ACC112 (cell line): ENCODE measurements around the gene TGFBRAP1.

Source experiments
- H2AFZ ChIP-seq: fragments of 200-600 bp; sonication (generic); one replicate; pipeline ENCODE4 v1.6.0; 2017; ENCODE audit warnings: antibody characterized with exemption, low read length; ENCODE audit not compliant: unreplicated experiment
- H3K27ac ChIP-seq: fragments of 200-600 bp; sonication (generic); 2 replicates; pipeline ENCODE4 v1.5.1; 2014; ENCODE audit warnings: low read depth, mild to moderate bottlenecking, antibody characterized with exemption, low read length, moderate library complexity
- H3K27me3 ChIP-seq: fragments of 200-600 bp; sonication (generic); 2 replicates; pipeline ENCODE4 v1.6.1; 2014; ENCODE audit warnings: mild to moderate bottlenecking, antibody characterized with exemption, low read length, moderate library complexity, mixed read lengths; ENCODE audit not compliant: insufficient read depth
- H3K36me3 ChIP-seq: fragments of 200-600 bp; sonication (generic); 2 replicates; pipeline ENCODE4 v1.6.1; 2016; ENCODE audit warnings: mild to moderate bottlenecking, antibody characterized with exemption, low read length, moderate library complexity, mixed read lengths; ENCODE audit not compliant: insufficient read depth
- H3K4me1 ChIP-seq: fragments of 200-600 bp; sonication (generic); one replicate; pipeline ENCODE4 v1.6.1; 2016; ENCODE audit warnings: low read length, mixed read lengths; ENCODE audit not compliant: insufficient read depth, unreplicated experiment, control insufficient read depth
- H3K4me3 ChIP-seq: fragments of 200-600 bp; sonication (generic); 2 replicates; pipeline ENCODE4 v1.5.1; 2014; ENCODE audit warnings: mild to moderate bottlenecking, low read depth, low read length
- H3K79me2 ChIP-seq: fragments of 200-600 bp; sonication (generic); one replicate; pipeline ENCODE4 v1.6.0; 2016; ENCODE audit warnings: low read length; ENCODE audit not compliant: control insufficient read depth, unreplicated experiment, insufficient read depth

The TGFBRAP1 gene

DNA sequence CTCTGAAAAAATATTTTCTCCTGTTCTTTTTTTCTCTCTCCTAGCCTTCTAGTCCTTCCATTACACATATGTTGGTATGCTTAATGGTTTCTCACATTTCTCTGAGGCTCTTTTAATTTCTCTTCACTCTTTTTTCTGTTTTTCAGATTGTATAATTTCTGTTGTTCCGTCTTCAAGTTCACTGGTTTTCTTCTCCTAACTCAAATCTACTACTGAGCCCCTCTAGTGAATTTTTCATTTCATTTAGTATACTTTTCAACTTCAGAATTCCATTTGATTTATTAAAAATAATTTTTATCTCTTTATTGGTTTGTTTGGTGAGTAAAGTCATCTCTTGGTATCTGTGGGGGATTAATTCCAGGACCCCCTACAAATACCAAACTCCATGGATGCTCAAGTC is 27.6 kb upstream of the TGFBRAP1 start:
- Histone ChIP-seq H3K36me3 (peaks cover 35% of the 10 kb centered on the region), H2AFZ (no peak overlapping the region), H3K79me2 (no peaks in the 10 kb centered on the region), H3K27me3 (no peaks in the 10 kb centered on the region), H3K27ac (no peak overlapping the region), H3K4me3 (no peak overlapping the region), H3K4me1 (no peaks in the 10 kb centered on the region)

- Histone ChIP-seq H3K4me3 (no peak overlapping the region), H3K79me2 (peaks cover 16% of the 10 kb centered on the region), H3K36me3 (peaks cover 43% of the 10 kb centered on the region), H2AFZ (no peak overlapping the region), H3K27me3 (no peaks in the 10 kb centered on the region), H3K4me1 (no peaks in the 10 kb centered on the region), H3K27ac (no peak overlapping the region)
Observed at GRCh38 chr2:105344704-105345345, 15.3 kb upstream of the TGFBRAP1 start.

DNA sequence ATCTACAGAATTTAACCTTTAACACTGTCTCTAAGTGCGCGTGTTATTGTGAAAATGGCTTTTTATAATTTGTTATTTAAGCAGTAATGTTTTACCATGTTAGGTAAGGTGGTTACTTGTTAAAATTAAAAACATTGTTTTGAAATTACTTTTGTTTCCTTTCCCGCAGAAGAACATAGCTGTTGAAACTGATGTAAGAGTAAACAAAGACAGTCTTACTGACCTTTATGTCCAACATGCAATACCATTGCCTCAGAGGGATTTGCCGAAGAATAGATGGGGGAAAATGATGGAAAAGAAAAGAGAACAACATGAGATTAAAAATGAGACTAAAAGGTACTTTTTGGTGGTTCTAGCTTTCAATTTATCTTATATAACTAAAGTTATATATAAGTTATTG is 9.9 kb upstream of the TGFBRAP1 start:
- peaks cover 13% of the 10 kb centered on the region for H3K4me1 ChIP-seq
- H3K27me3 ChIP-seq: no peaks in the 10 kb centered on the region
- peaks cover 25% of the 10 kb centered on the region; the same call in 1 of the 2 replicates for H3K36me3 ChIP-seq
- H3K79me2 ChIP-seq: peaks cover 48% of the 10 kb centered on the region
- peak overlapping the region; percentile 97 for H3K4me3 ChIP-seq
- H3K27ac ChIP-seq: no peak overlapping the region
- H2AFZ ChIP-seq: no peak overlapping the region

GRCh38 chr2:105338020-105338385 is 8.5 kb upstream of the TGFBRAP1 start:
- Histone ChIP-seq H3K27ac (peak overlapping the region; percentile 50; the same call in 1 of the 2 replicates), H3K4me1 (peaks cover 13% of the 10 kb centered on the region), H3K36me3 (peaks cover 19% of the 10 kb centered on the region; the same call in 1 of the 2 replicates), H3K27me3 (no peaks in the 10 kb centered on the region), H3K79me2 (peaks cover 48% of the 10 kb centered on the region), H2AFZ (peak overlapping the region; percentile 92), H3K4me3 (peak overlapping the region; percentile 97)

DNA sequence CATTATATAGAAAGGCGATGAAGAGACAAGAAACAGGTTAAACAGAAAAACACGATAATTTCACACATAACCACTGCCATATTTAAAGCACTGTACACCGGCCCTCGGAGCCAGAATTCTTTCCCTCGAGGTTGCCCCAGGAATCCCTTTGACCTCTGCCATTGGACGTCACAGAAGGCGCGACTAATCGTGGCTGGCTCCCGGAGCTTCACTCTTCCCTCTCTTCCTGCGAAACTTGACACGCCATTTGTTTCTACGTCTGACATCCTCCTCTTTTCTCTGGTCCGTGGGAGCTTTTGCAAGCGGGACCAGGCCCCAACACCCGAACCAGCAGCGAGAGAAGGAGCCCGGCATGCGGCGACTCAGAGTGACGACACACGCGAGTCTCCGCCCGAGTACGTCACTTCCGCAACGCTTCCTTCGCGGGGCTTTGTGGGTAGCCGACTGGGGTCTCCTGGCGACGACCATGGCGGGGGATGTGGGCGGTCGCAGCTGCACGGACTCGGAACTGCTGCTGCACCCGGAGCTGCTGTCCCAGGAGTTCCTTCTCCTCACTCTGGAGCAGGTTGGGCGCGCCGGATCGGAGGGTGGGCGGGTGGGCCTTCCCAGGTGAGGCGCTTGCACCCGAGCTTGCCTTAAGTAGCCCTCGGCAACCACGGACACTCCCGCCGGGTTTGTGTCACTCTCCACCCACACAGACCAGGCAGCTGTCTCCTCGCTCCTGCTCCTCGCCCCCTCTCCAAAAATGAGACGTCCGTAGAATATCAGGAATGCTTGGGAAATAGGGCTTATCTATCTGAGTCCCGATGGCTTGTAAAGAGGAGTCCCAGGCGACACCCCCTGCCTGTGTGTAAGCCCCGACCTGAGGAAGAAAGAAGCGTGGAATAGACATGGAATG is 7.8 kb upstream of the TGFBRAP1 start, which contains the start of gene C2orf49:
Gene C2orf49 (plus strand): TSS at position 419 of the 898 bp plus-strand sequence. CDS start 48 bp downstream, at position 467.
- H3K4me1 ChIP-seq: peaks cover 13% of the 10 kb centered on the region
- peaks cover 48% of the 10 kb centered on the region for H3K79me2 ChIP-seq
- H3K27ac ChIP-seq: peak within 1 kb of the TSS; percentile 91
- H3K36me3 ChIP-seq: peaks cover 13% of the 10 kb centered on the region; the same call in 1 of the 2 replicates
- peak within 1 kb of the TSS; percentile 92 for H2AFZ ChIP-seq
- peak within 1 kb of the TSS; percentile 97 for H3K4me3 ChIP-seq
- no peaks in the 10 kb centered on the region for H3K27me3 ChIP-seq

- Histone ChIP-seq H3K4me1 (peaks cover 13% of the 10 kb centered on the region), H3K36me3 (peaks cover 10% of the 10 kb centered on the region; the same call in 1 of the 2 replicates), H3K4me3 (peak overlapping the region; percentile 97), H3K27ac (peak overlapping the region; percentile 91), H3K79me2 (peaks cover 48% of the 10 kb centered on the region), H2AFZ (peak overlapping the region; percentile 84), H3K27me3 (no peaks in the 10 kb centered on the region)
Observed at GRCh38 chr2:105336786-105337121, 7.2 kb upstream of the TGFBRAP1 start.

DNA sequence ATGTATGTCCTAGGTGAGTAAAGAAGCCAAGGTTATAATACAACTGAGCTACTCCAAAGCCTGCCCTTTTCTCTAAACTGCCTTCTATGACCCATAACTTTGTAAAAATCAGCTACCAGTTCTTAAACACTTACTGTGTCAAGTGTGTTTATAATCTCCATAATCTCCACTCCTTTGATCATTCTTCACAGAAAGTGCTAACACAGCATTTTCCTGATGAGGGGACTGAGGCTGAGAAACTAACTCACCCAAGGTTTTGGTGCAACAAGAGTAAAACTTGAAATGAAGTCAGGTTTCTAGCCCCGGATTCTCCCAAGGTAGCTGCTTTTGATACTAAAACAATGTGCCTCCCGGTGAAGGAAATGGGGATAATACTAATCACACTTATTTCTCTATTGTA is 5.9 kb upstream of the TGFBRAP1 start:
- peaks cover 18% of the 10 kb centered on the region for H3K4me1 ChIP-seq

DNA sequence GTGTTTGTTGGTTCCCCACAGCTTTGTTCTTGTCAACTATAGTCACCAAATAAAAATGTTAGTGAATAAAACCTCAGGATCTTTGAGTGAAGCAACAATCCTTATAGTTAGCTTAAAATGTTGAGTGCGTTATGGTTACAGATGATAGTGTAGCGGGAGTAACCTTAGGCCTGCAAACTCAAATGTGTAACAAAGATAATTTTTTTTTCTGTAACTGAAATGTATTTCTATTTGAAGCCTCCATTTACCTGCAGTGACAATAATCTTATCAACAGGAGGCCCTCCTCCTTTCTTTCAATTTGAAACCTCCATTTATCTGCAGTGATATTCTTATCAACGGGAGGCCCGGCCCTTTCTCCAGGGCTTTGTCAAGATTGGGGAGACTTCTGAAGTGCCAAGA is 4.7 kb upstream of the TGFBRAP1 start:
- Histone ChIP-seq H3K36me3 (no peaks in the 10 kb centered on the region), H3K79me2 (peaks cover 28% of the 10 kb centered on the region), H3K4me3 (no peak overlapping the region), H3K27me3 (no peaks in the 10 kb centered on the region), H3K27ac (no peak overlapping the region), H3K4me1 (peaks cover 20% of the 10 kb centered on the region), H2AFZ (no peak overlapping the region)

More for the DNA sequence above, 5.9 kb upstream of the TGFBRAP1 start:
- Histone ChIP-seq H2AFZ (no peak overlapping the region), H3K79me2 (peaks cover 37% of the 10 kb centered on the region), H3K36me3 (no peaks in the 10 kb centered on the region), H3K27me3 (no peaks in the 10 kb centered on the region), H3K27ac (no peak overlapping the region), H3K4me3 (no peak overlapping the region)

GRCh38 chr2:105330681-105331375 is 1.3 kb upstream of the TGFBRAP1 start:
- no peak overlapping the region for H3K27ac ChIP-seq
- H3K27me3 ChIP-seq: no peaks in the 10 kb centered on the region
- H3K4me1 ChIP-seq: peaks cover 21% of the 10 kb centered on the region
- no peak overlapping the region for H2AFZ ChIP-seq
- H3K4me3 ChIP-seq: peak overlapping the region; percentile 76; the same call in 1 of the 2 replicates
- peaks cover 25% of the 10 kb centered on the region for H3K79me2 ChIP-seq
- no peaks in the 10 kb centered on the region for H3K36me3 ChIP-seq

DNA sequence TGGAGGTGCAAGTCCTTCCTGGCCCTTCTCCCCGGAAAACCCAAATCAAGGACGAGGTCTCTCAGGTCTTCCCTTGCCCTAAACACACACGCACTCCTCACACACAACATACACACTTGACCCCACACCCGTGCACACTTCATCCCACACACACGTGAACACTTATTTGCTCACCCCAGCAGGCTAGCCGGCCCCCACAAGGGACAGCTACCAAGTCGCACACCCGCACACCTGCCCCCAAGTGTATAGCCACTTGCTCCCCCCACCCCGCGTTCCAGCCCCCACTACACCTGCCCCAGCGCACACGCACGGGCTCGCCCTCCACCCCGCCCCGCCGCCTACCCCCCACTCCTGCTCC is 359 bp downstream of the TGFBRAP1 start:
- peak overlapping the region; percentile 86 for H3K4me3 ChIP-seq
- H3K27ac ChIP-seq: no peak overlapping the region
- no peaks in the 10 kb centered on the region for H3K36me3 ChIP-seq
- peaks cover 34% of the 10 kb centered on the region for H3K79me2 ChIP-seq
- H3K4me1 ChIP-seq: peaks cover 32% of the 10 kb centered on the region
- H3K27me3 ChIP-seq: no peaks in the 10 kb centered on the region
- H2AFZ ChIP-seq: peak overlapping the region; percentile 51
